Esophagus squamous epithelium (tissue), 5 donors: ENCODE measurements around the gene CNTNAP2. TPM values are rescaled to one million over a fixed set of nuclear protein-coding genes. Genes with fewer than 3 reads are reported as not detected.

Experiments
- DNase-seq: peaks from one replicate; lab custom pipeline; 2025; lab: John Stamatoyannopoulos, UW
- H3K27ac ChIP-seq, 4 donors: fragments of 200-600 bp; sonication (generic); one replicate each; pipeline ENCODE4 v1.5.1; 2016 to 2019; ENCODE audit warnings: mild to moderate bottlenecking in 1 of 4
- H3K27me3 ChIP-seq, 4 donors: fragments of 200-600 bp; sonication (generic); 1 replicate in 3 of 4; 2 replicates in 1 of 4; pipeline versions ENCODE4 v1.5.1 to v1.6.0; 2017 to 2021; ENCODE audit warnings: antibody characterized with exemption in 1 of 4
- H3K36me3 ChIP-seq, 3 donors: fragments of 200-600 bp; sonication (generic); one replicate each; pipeline ENCODE4 v1.5.1; 2016 to 2019
- H3K4me1 ChIP-seq, 3 donors: fragments of 200-600 bp; sonication (generic); one replicate each; pipeline ENCODE4 v1.5.1; 2017 to 2019
- H3K4me3 ChIP-seq, 4 donors: fragments of 200-600 bp; sonication (generic); 1 replicate in 3 of 4; 2 replicates in 1 of 4; pipeline ENCODE4 v1.5.1; 2016 to 2019; ENCODE audit warnings: mild to moderate bottlenecking in 2 of 4, moderate library complexity in 1 of 4
- H3K9me3 ChIP-seq, 3 donors: fragments of 200-600 bp; sonication (generic); one replicate each; pipeline ENCODE4 v1.5.1; 2016 to 2019
- CTCF ChIP-seq, 6 experiments: fragments of 450-650 bp in 4 of 6; fragments of 200-600 bp in 2 of 6; sonication (generic) in 2 of 6; IDR thresholded peaks; one replicate each; pipeline ENCODE4 v1.5.1; 2016 to 2019; ENCODE audit warnings: antibody characterized with exemption in 6 of 6, mild to moderate bottlenecking in 4 of 6, moderate library complexity in 4 of 6
- POLR2A ChIP-seq, 4 donors: fragments of 450-650 bp; IDR thresholded peaks; one replicate each; pipeline ENCODE4 v1.6.1; 2017; ENCODE audit warnings: antibody characterized with exemption in 4 of 4, mild to moderate bottlenecking in 4 of 4, moderate library complexity in 3 of 4
- WGBS, 2 donors: methylation state at CpG; one replicate each; pipeline ENCODE4 v1.1.5; 2018; 5-methylcytosine and 5-hydroxymethylcytosine counted together
- intact Hi-C: fragments of 100-400 bp; cut with DNase I; formaldehyde crosslinking; loops from one replicate; pipeline ENCODE4 v1.15.0; 2022
- total RNA-seq, 4 donors: library from RNA; depleted of rRNA; stranded (reverse); fragments of >200 nt; gene quantifications; one replicate each; pipeline ENCODE4 v1.1.0, GENCODE V29; 2016
- donor health status: DM: yes; HTN: yes; CAD: no.

The CNTNAP2 gene
- total RNA-seq, 4 donors from 2014 or later = 0.95 to 2.3 (median 1.2) TPM

GRCh38 chr7:148385009-148385682 lies 2268.5 kb downstream of the CNTNAP2 start:
- Histone ChIP-seq H3K36me3 (no peaks in the 10 kb centered on the region), H3K4me1 (peaks cover 0 to 7% (median 0%) of the 10 kb centered on the region in 3 donors), H3K4me3 (no peak overlapping the region), H3K27ac (no peak overlapping the region), H3K9me3 (no peaks in the 10 kb centered on the region), H3K27me3 (no peaks in the 10 kb centered on the region)
- no peak for TF ChIP-seq CTCF (IDR thresholded peaks at IDR 0.05)
- no peak for TF ChIP-seq POLR2A (IDR thresholded peaks at IDR 0.05)
- WGBS, 2 donors = 31 to 44% methylated on average over 10 of the region's 10 CpGs
- intact Hi-C loops = no loop called here
- DNase-seq = no peak

- Histone ChIP-seq H3K4me3 (no peak overlapping the region), H3K9me3 (no peaks in the 10 kb centered on the region), H3K27me3 (peaks cover 0 to 1% (median 0%) of the 10 kb centered on the region in 4 donors), H3K4me1 (peaks cover 0 to 1% (median 0%) of the 10 kb centered on the region in 3 donors), H3K36me3 (no peaks in the 10 kb centered on the region), H3K27ac (no peak overlapping the region)
- intact Hi-C loops = no loop called here
- DNase-seq = no peak
- TF ChIP-seq CTCF (IDR thresholded peaks at IDR 0.05) (no peak), POLR2A (IDR thresholded peaks at IDR 0.05) (no peak)
Observed at GRCh38 chr7:148390381-148390780, 2273.8 kb downstream of the CNTNAP2 start.

GRCh38 chr7:148391591-148391990 lies 2275.0 kb downstream of the CNTNAP2 start:
- no peak for TF ChIP-seq CTCF (IDR thresholded peaks at IDR 0.05)
- no peak for TF ChIP-seq POLR2A (IDR thresholded peaks at IDR 0.05)
- no peaks in the 10 kb centered on the region for H3K36me3 ChIP-seq
- H3K4me1 ChIP-seq = no peaks in the 10 kb centered on the region
- no peak overlapping the region for H3K4me3 ChIP-seq
- H3K9me3 ChIP-seq = no peaks in the 10 kb centered on the region
- 64 to 69% methylated on average over 4 of the region's 4 CpGs for WGBS, 2 donors
- no peak for DNase-seq
- H3K27ac ChIP-seq = no peak overlapping the region
- intact Hi-C loops = no loop called here
- H3K27me3 ChIP-seq = peaks cover 0 to 12% (median 0%) of the 10 kb centered on the region in 4 donors

- Histone ChIP-seq H3K36me3 (no peaks in the 10 kb centered on the region), H3K27ac (no peak overlapping the region), H3K4me1 (peaks cover 0 to 18% (median 0%) of the 10 kb centered on the region in 3 donors), H3K9me3 (no peaks in the 10 kb centered on the region), H3K27me3 (peaks cover 0 to 16% (median 0%) of the 10 kb centered on the region in 4 donors), H3K4me3 (no peak overlapping the region)
- intact Hi-C loops = no loop called here
- WGBS, 2 donors = 52 to 92% methylated on average over 3 of the region's 3 CpGs
- no peak for DNase-seq
- TF ChIP-seq CTCF (IDR thresholded peaks at IDR 0.05) (no peak), POLR2A (IDR thresholded peaks at IDR 0.05) (no peak)
Observed at GRCh38 chr7:148394582-148394981, 2278.0 kb downstream of the CNTNAP2 start.

GRCh38 chr7:148395352-148395811 lies 2278.8 kb downstream of the CNTNAP2 start:
- 78 to 81% methylated on average over 7 of the region's 7 CpGs for WGBS, 2 donors
- H3K4me1 ChIP-seq = peaks cover 0 to 18% (median 0%) of the 10 kb centered on the region in 3 donors
- no peaks in the 10 kb centered on the region for H3K36me3 ChIP-seq
- intact Hi-C loops = no loop called here
- no peak for TF ChIP-seq POLR2A (IDR thresholded peaks at IDR 0.05)
- no peak for TF ChIP-seq CTCF (IDR thresholded peaks at IDR 0.05)
- no peaks in the 10 kb centered on the region for H3K9me3 ChIP-seq
- no peak overlapping the region for H3K27ac ChIP-seq
- no peak overlapping the region for H3K4me3 ChIP-seq
- DNase-seq = no peak
- peaks cover 0 to 16% (median 0%) of the 10 kb centered on the region in 4 donors for H3K27me3 ChIP-seq
